ENCODE data around the gene PHF19.

PHF19 gene

DNA sequence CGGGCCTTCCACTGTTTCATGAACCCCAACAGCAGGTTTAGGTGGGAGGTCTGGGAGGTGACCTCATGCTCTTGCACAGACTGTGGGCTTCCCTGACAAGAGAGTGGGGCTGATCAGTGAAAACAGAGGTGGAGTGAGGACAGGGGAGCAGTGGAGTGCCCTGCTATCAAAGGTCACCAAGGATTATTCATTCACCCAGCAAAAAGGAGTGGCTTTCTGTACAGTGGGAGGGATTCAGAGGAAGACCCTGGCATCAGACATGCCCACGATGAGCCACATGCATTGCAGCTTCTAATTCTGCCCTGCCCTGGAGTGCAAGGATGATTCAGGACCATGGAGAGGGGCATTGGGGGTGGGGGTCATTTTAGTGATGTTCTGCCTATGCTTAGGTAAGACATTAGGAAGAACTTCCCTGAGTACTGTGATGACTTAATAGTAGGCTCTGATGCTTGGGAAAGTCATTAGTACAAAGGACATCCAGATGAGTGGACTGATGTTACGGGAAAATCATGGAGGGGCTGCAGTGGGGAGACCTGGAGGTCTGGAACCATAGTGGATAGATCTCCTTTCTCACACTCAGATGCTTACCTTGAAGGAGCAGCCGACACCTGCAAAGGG, 36.8 kb upstream of the PHF19 start:
- DNase-seq = no peak

DNA sequence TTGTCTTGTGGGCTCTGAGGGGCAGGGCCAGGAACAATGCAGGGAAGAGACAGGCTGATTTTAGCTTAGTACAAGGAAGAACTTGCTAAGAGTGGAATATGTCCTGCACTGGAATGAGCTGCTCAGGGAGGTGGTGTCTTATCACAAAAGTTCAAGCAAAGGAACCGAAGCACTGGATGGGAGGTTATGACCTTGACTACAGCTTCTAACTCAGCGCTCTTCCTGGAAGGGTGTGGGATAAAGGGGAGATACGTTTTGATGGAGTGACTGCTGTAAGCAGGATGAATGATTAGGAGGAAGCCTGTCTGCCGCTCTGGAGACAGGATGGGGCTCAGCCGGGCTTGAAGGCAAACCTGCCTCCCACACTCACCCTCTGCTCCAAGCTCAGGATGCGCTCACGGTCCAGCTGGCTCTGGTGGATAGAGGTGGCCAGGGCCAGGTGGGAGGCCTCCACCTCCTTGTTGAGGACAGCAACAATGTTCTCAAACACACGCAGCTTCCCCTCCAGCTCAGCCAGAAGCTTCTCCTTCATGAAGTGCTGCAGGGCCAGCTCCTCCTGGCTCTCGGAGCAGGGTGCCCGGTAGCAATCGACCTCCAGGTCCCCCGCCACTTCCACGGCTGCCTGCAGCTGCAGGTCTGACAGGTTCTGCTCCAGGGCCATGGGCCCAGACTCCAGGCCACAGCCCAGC, 36.1 kb upstream of the PHF19 start:
- DNase-seq = no peak

DNA sequence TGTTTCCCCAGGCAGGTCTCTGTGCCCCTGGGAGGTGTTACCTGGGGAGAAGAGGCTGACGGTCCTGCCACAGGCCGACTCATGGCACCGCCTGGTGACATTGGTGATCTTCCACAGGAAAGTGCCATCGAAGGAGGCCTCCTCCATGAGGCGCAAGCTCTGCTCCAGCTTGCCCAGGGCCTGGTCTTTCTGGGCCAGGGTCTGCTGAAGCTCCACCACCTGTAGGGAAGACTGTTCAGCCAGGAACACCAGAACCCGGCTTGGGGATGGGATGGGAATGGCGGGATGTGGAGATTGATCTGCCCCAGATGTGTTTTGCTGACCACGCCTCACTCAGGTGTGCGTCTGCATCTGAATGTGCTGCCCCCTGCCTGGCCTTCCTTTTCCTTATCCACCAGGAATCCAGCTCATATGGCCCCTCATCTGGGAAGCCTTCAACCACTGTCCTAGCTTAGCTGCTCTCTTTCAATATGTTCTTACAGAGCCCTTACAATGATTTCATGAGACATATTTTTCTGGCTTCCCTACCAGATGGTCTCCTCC, 34.4 kb upstream of the PHF19 start:
- no peak for DNase-seq

DNA sequence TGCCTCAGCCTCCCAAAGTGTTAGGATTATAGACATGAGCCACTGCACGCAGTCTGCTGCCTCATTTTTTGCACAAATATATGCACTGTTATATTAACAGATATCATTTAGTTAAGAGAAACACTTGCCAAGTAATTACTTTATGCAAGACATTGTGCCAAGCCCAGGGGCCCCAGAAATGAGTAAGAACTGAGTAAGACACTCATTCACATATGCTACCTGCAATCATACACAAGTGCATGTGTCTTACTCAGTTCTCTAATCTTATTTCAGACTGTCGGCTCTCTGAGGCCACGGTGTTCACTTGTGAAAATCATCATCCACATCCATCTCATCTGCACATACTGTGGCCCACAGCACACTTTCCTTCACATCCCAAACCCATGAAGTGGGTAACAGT, 33.7 kb upstream of the PHF19 start:
- no peak for DNase-seq

DNA sequence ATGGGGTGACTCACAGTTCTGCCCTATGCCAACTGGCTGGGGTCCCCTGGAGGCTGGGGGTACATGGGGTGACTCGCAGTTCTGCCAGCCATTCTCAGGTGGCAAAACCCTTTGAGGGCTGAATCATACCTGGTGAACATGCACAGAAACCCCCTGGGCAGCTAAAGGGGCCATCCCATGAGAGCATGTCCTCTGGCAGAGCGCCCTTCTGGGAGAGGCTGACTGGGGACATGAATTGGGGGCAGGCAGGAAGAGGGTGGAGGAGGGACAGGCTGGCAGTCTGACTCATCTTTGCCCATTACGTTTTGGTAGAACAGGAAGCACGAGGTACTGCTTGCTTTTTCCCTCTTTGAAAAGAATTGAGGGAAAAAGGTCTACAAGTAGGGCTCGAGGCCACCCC, 32.9 kb upstream of the PHF19 start:
- DNase-seq = peak; percentile 86

DNA sequence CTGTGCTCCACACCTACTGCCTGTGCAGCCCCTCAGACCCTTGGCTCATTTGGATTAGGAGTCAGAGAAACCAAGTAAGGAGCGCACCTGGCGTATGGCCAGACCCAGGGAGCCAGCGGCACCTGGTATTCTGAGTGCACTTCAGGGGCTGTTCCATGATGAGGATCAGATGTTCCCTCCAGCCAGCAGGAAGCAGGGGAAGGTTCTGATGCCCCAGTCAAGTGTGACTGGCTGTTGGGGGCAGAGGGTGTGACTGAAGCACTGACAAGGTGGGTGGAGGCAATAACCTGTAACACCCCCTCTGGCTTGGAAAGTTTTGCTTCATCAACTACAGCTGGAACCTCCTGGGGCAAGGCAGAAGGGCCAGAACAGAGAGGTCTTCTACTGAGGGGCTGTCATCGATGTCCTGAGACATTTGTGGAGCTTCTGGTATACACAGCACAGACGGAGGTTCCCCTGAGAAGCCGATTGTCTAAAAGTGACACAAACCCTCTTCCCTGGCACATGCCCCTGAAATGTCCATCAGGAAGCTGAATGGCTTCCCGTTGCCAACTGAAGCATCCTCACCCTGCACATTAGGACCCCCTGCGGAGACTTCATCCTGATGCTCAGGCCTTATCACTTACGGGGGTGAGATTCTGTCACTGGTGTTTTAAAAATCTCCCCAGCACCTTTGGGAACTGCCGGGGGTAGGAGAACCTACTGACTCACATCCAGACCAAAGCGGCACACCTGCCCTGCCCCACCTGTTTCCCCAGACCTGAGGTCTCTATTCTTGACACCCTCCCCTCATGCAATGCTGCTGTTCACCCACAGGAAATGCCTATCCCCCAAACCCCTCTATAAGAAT, 28.6 kb upstream of the PHF19 start:
- DNase-seq = peak; percentile 51

DNA sequence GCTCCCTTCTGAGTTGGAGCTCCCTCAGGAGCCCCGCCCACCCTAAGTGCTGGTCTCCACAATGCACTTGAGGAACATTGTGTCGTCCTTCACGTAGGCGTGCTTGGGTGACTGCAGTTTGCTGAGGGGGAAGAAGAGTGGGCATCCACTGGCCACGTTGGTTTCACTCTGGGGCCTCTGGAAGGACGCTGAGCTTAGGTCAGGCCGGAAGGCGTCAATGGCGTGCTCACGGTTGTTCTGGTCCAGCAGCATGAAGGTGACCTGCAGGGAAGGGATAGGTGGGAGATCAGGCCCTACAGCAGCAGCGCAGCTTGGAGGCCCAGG, 28.0 kb upstream of the PHF19 start:
- no peak for DNase-seq

DNA sequence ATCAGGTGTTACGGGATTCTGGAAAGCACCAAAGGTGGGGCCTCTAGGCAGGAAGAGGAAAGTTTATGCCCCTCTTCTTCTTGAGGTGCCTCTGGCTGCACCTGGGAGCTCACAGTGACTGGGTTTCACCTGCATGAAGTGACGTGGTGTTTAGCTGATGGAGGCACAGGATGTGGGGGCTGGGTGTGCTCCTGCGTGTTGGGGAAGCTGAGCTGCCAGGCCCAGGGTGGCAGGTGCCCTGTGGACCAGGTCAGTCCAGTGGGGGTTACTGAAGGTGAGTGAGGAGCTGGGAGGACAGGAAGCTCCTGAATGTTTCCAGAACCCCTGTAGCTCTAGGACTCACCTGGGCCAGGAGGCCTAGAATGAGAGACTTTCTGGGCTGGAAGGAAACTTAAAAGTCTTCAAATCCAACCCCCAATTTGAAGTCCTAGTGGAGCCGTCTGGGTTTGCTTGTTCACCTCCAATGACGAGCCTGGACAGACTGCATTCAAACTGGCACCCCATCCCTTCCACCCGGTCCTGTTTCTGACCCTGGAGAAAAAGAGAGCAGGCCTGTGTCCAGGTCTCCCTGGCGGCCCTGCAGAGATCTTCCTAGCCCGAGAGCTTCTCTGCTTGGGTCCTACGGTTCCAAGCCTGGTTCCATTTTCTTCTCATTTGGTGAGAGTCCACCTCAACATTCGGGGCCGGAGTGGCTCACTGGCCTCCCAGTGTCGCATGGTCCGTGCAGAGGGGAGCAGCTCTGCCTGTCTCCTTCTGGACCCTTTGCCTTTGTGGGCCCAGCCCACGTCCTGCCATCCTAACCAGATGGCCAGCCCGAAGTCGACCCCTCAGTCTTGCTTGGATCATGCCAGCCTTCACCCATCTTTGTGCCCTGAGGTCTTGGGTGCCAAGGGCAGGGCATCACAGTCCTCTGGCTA, 27.3 kb upstream of the PHF19 start:
- DNase-seq = peak; percentile 69

DNA sequence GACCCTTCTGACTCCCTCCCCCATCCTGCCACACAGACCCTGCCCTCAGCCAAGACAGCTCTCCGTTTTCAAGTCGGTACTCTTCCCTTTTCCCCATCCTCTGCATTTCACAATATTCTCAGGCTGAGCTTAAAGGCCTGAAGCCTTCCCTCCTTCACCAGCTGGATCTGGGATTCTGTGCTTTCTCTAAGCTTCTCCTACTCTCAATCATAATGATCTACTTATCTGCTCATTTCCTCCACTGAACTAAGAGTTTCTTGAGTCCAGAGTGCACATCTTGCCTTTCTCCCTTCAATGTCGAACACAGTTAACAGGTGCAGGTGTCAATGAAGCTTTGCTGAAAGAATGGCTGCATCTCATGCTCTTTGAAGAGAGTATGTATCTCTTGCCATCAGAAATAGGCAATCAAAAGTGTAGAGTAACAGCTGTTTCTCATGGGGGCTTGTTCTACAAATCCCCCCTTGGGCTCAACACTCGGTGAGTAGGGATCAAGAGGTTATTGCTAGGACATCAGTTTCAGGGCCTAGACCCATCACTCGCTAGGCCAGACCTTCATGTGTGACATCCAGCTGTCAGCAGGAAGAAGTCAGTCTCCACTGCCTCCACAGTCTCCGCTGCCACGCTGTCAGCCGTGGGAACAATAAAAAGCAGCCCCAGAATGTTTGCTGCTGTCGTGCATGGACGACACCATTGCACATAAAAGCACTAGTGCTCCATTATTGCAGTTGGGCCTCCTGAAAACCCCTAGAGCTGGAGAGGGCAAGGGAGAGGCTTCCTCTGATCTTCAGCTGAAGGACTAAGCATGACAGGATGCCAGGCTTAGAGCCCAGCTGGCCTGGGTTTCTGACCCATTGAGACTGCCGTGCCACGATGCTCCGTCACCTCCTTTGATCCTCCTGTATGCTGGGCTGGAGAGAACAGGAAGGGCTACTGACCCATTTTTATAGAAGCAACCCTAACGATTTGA, 25.9 kb upstream of the PHF19 start:
- no peak for DNase-seq

DNA sequence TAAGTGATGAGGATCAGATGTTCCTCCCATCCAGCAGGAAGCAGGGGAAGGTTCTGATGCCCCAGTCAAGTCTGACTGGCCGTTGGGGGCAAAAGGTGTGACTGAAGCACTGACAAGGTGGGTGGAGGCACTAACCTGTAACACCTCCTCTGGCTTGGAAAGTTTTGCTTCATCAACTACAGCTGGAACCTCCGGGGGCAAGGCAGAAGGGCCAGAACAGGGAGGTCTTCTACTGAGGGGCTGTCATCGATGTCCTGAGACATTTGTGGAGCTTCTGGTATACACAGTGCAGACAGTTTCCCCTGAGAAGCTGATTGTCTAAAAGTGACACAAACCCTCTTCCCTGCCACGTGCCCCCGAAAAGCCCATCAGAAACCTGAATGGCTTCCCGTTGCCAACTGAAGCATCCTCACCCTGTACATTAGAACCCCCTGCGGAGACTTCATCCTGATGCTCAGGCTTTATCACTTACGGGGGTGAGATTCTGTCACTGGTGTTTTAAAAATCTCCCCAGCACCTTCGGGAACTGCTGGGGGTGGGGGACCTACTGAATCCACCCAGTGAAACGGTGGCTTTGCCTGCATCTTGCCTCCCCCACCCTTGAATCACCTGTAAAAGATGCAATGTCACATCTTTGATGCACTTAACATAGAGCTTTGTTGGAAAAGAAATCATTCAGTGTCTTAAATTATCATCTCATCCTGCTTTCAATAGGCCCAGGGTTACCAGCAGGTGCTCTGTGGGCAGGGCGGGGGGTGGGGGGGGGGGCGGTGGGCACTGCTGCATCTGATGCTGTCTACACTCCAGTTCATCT, 25.0 kb upstream of the PHF19 start:
- DNase-seq = no peak

DNA sequence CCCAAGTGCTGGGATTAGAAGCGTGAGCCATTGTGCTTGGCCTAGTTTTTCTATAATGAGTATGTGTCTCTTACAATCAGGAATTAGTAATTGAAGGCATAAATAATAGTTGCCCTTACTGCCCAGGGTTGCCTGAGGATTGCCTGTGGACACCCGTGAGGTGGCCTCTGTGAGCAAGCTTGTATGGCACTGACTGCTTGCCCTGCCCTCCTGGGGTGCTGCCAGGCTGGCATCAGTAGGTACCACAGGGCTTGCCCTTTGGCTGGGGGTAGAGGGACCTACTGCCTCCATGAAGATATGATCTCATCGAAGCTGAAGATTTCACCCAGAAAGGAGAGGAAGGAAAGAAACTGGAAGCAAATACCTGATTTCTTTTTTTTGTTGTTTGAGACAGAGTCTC, 23.8 kb upstream of the PHF19 start:
- DNase-seq = no peak

DNA sequence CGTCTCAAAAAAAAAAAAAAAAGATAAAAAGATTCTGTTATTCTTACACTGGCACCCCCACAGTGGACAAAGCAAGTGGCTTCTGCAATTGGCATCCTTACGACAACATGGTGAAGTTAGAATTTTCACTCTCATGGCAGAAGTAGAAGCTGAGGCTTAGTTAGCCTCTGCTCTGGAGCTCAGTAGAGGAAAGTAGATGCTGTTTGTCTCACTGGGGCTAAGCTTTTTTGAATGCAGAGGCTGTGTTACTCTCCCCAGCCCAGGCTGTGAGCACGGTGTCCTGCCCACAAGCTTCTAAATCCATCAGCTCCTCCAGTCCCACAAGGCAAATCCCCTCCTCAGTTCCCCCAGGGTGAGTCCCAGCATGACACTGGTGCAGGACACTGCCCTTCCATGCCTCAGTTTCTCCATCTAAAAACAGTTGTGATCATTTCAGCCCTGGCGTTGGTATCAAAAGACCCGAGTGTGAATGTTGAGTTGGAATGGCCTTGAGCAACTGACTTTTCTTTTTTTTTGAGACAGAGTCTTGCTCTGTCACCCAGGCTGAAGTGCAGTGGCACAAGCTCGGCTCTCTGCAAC, 22.6 kb upstream of the PHF19 start:
- DNase-seq = no peak

DNA sequence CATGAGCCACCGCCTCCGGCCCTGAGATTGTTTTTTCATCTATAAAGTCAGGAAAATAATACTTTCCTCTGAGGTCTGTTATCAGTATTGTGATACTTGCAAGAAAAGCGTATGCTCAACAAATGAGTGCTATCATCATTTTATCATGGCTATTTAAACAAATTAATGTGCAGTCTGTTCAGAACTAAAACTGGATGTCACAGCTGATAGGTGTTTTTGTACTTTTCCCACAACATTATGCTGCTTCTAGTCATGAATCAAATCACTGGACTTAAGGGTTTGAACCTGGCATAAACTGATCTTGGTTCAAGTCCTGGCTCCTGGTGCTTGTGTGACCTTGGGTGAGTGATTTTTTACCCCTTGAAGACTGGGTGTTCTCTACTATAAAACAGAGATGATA, 21.4 kb upstream of the PHF19 start:
- DNase-seq = no peak

DNA sequence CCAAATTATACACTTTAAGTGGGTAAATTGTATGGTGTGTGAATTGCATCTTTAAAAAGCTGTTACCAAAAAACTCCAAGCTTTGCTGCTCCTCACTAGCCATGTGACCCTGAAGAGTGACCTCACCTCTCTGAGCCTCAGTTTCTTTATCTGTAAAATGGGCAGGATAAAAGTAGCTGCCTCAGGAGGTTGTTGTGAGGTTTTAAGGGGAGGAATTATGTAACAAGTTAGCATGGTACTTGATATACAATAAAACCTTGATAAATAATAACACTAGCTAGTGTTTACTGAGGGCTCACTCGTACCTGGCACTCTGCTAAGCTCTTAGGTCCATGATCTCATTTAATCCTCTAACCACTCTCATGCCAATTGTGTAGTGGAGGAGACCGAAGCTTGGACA, 19.0 kb upstream of the PHF19 start:
- no peak for DNase-seq

DNA sequence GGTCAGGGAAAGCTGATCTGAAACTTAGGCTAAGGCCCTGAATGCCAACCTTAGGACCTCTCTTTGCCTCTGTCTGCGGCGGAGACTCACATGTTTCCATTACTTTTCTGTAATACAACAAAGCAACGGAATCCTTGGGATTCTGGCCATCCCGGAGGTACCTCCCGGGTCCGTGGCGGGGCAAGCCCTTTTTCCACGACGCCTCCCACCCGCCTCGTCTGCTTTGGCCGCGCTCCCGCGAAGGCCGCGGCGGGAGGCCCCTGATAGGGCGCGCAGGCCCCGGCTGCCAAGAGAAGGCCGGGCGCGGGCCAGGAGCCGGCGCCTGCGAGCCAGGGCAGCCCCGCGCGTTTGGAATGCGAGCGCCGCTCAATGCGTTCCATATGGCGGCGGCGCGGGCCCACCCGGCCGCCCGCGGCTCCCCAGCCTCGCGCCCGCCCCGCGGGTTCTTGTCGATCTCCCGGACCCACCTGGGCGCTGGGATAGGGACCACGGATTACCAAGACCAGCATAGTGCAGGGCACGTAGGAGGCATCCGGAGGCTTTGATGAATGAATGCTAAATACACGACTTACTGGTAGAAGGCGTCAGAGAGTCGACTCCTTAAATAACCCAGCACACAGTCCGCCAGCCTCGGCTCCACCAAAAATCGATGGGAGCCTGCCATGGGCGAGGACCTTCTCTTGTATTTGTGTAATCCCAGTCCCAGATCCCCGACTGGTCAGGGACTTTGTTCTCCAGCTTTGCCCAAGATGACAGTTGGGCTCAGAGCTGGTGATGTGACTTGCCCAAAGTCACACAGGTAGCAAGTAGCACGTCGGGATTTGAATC, 17.5 kb upstream of the PHF19 start:
- DNase-seq = no peak

DNA sequence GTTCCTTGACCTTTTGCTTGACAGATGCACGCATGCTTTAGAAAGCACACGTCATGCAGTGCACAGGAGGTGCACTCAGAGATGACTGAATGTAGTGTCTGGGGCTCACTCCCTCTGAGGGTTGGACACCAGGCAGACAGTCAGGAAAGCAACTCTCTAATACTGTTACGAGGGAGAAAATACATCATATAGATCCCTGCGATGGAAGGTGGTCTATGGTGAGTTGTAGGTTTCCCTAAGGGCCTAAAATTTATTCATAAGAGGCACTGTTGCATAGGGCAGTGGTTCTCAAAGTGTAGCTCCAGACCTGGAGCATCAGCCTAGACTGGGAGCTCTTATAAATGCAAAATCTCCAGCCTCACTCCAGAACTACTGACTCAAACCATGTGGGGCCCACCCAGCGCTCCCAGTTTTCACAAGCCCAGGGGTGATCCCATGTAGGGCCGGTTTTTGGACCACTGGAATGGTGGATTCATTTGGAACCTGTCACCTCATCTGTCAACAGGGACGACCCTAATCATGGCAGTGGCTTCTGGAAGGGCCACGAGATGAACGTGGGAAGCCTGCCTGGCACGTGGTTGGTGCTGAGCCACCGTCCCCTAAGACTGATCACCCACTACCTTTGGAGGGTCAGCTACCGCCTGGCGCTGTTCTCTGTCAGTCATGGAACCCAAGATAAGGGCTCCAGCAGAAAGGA, 16.8 kb upstream of the PHF19 start:
- no peak for DNase-seq

DNA sequence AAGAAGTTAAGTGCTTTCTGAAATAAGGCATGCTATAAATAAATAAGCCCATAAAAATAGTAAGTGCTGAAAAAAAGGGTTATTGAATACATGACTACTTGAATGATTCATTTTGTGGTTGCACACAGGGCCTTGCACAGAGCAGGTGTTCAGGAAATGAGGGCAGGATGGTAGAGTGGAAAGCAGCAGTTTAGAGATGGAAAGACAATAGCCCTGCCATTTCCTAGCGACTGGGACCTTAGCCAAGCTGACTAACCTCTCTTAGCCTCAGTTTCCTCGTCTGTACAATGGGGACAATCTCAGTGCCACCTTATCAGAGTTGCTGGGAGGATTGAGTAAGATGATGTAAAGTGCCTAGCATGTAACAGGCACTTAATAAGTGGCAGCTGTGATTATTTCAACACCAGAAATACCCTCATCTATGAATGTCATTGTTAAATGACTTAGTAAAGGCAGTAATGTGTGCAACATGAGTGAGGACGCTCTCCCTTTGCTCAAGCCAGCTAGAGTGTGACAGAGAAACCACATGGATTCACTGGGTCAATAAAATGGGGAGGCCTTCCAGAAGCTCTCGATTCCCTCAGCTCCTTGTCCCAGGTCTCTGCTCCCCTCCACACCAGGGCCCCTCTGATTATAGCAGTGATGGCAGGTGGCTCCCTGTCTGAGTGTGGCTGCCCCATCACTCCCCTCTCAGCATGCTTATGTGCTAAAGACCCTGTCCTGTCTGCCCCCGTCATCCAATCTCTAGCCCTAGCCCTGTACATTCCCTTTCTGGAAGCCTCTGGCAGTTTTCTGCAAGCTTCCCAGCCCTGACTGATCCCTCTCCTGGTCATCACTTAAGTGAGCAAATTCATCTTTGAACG, 16.0 kb upstream of the PHF19 start:
- DNase-seq = peak; percentile 91
